Prostate gland (tissue), 2 donors: ENCODE data around the gene FHDC1. TPM values are rescaled to one million over a fixed set of nuclear protein-coding genes. Genes with fewer than 3 reads are reported as not detected.

Source experiments
- DNase-seq: peaks from one replicate; pipeline ENCODE4 v3.0.0-alpha.2; 2019; ENCODE audit warnings: low spot score
- H3K27ac ChIP-seq, 2 donors: fragments of 200-600 bp; sonication (generic); 2 replicates each; pipeline ENCODE4 v1.5.1; 2017 to 2019
- H3K27me3 ChIP-seq: fragments of 200-600 bp; sonication (generic); replicated peaks from 2 replicates; pipeline ENCODE4 v1.5.1; 2019; ENCODE audit not compliant: insufficient read depth
- H3K36me3 ChIP-seq, 2 donors: fragments of 200-600 bp; sonication (generic); 1 replicate in 1 of 2; 2 replicates in 1 of 2; pipeline versions ENCODE4 v1.5.1 to v1.8.1; 2017 to 2019
- H3K4me1 ChIP-seq: fragments of 200-600 bp; sonication (generic); replicated peaks from 2 replicates; pipeline ENCODE4 v1.5.1; 2019
- H3K4me3 ChIP-seq, 2 donors: fragments of 200-600 bp; sonication (generic); 2 replicates each; pipeline ENCODE4 v1.5.1; 2017 to 2019
- H3K9me3 ChIP-seq: fragments of 200-600 bp; sonication (generic); 2 replicates; pipeline ENCODE4 v1.5.1; 2017
- CTCF ChIP-seq, 4 experiments: fragments of 200-600 bp in 2 of 4; fragments of 450-650 bp in 2 of 4; sonication (generic) in 2 of 4; IDR thresholded peaks; 1 replicate in 3 of 4; 2 replicates in 1 of 4; pipeline ENCODE4 v1.5.1; 2016 to 2019; ENCODE audit warnings: antibody characterized with exemption in 4 of 4, mild to moderate bottlenecking in 2 of 4, moderate library complexity in 2 of 4
- POLR2A ChIP-seq: fragments of 450-650 bp; IDR thresholded peaks from one replicate; pipeline ENCODE4 v1.6.1; 2016; ENCODE audit warnings: antibody characterized with exemption, mild to moderate bottlenecking
- POLR2AphosphoS5 ChIP-seq: sonication (generic); formaldehyde crosslinking; IDR thresholded peaks from one replicate; pipeline ENCODE4 v1.6.1; 2017; ENCODE audit warnings: antibody characterized with exemption
- WGBS: methylation state at CpG from one replicate; pipeline ENCODE4 v1.1.5; 2018; 5-methylcytosine and 5-hydroxymethylcytosine counted together
- intact Hi-C: fragments of 100-400 bp; cut with DNase I; formaldehyde crosslinking; loops from one replicate; pipeline ENCODE4 v1.14.2; 2022
- total RNA-seq, 2 donors: library from RNA; depleted of rRNA; stranded (reverse); fragments of >200 nt; gene quantifications; one replicate each; pipeline ENCODE4 v1.1.0, GENCODE V29; 2016

Gene FHDC1
- total RNA-seq, 2 donors from 2014 or later = 11.0 to 15.3 TPM

DNA sequence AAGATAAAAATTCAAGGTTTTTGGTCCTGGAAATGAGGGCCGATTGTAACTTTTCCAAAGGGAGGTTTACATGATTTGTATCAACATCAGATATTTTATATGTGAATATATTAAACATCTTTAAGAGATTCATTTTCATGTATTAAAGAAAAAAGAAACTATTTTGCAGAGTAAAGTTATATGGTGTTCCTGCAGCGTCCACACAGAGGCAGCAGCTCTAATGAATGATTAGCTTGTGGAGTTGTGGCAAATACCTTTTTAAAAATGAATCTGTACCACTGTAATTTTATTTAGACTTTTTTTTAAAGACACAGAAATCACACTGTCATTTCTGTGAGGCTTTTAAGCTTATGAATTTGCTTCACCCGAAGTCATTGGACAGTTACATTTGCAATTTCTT, 25.6 kb upstream of the FHDC1 start:
- Histone ChIP-seq H3K36me3 (no peaks in the 10 kb centered on the region), H3K4me3 (no peak overlapping the region), H3K27ac (no peak overlapping the region), H3K4me1 (no peaks in the 10 kb centered on the region), H3K27me3 (no peaks in the 10 kb centered on the region), H3K9me3 (no peaks in the 10 kb centered on the region)
- intact Hi-C loops = no loop called here
- WGBS = 63% methylated on average over 3 of the region's 3 CpGs
- no peak for DNase-seq
- peak in 1 of 4 experiments; percentile 7 for TF ChIP-seq CTCF (IDR thresholded peaks at IDR 0.05)
- no peak for TF ChIP-seq POLR2AphosphoS5

DNA sequence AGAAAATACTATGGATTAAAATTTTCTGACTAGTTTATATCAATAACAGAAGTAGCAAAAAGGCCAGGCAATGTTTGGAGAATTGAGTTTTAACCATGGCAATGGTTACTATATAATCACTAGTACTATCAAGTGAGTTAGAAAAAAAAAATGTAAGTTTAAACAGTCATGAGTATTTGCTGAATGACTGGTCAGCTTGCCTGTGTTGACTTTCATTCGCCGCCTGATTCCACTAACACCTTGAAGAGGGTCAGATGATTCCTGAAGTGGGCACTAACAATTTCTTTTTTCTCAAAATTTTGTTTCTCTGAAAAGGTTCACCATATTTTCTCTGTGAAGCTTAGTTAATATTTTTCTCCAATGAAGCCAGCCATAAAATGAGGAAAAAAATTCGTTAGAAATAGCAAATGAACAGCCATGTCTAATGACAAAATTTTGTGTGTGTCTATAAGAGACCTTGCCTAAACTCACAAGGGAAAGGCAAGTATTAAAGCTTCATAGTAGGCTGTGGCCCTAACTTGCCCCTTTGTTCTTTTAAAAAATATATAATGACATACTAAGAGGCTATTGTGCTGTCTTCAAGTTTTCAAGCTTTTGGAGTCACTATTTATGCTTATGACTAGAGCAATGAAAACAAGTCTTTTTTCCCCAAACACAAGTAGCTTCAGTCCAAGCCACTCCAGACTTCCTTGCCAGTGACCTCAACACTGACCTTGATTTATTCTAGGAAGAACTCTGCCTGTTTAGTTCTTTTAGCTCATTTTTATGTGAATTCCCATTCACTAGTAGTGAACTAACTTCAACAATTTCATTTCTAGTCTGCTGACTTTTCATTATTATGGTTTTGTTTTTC, 18.4 kb upstream of the FHDC1 start:
- DNase-seq = no peak
- WGBS = 91% methylated on average over 3 of the region's 3 CpGs
- Histone ChIP-seq H3K9me3 (no peaks in the 10 kb centered on the region), H3K4me1 (no peaks in the 10 kb centered on the region), H3K36me3 (no peaks in the 10 kb centered on the region), H3K4me3 (no peak overlapping the region), H3K27ac (no peak overlapping the region), H3K27me3 (no peaks in the 10 kb centered on the region)
- TF ChIP-seq CTCF (IDR thresholded peaks at IDR 0.05) = no peak
- no peak for TF ChIP-seq POLR2A
- TF ChIP-seq POLR2AphosphoS5 = no peak
- intact Hi-C loops = no loop called here

GRCh38 chr4:152919826-152920225, 16.3 kb upstream of the FHDC1 start:
- Histone ChIP-seq H3K27me3 (no peaks in the 10 kb centered on the region), H3K9me3 (no peaks in the 10 kb centered on the region), H3K27ac (no peak overlapping the region), H3K4me3 (no peak overlapping the region), H3K36me3 (no peaks in the 10 kb centered on the region), H3K4me1 (no peaks in the 10 kb centered on the region)
- no peak for DNase-seq
- 98% methylated on average over 2 of the region's 2 CpGs for WGBS
- no peak for TF ChIP-seq POLR2AphosphoS5
- no peak for TF ChIP-seq CTCF (IDR thresholded peaks at IDR 0.05)
- no peak for TF ChIP-seq POLR2A
- intact Hi-C loops = no loop called here

GRCh38 chr4:152920768-152921167, 15.4 kb upstream of the FHDC1 start:
- Histone ChIP-seq H3K27me3 (no peaks in the 10 kb centered on the region), H3K27ac (no peak overlapping the region), H3K4me1 (no peaks in the 10 kb centered on the region), H3K36me3 (no peaks in the 10 kb centered on the region), H3K9me3 (no peaks in the 10 kb centered on the region), H3K4me3 (no peak overlapping the region)
- WGBS = 38% methylated on average over 1 of the region's 1 CpG
- no peak for DNase-seq
- intact Hi-C loops = no loop called here
- no peak for TF ChIP-seq POLR2AphosphoS5
- no peak for TF ChIP-seq CTCF (IDR thresholded peaks at IDR 0.05)
- TF ChIP-seq POLR2A = no peak

- no peaks in the 10 kb centered on the region for H3K9me3 ChIP-seq
- no peak overlapping the region for H3K27ac ChIP-seq
- H3K4me1 ChIP-seq = no peaks in the 10 kb centered on the region
- H3K27me3 ChIP-seq = no peaks in the 10 kb centered on the region
- no peaks in the 10 kb centered on the region for H3K36me3 ChIP-seq
- no peak for TF ChIP-seq POLR2A
- TF ChIP-seq CTCF (IDR thresholded peaks at IDR 0.05) = no peak
- no peak for TF ChIP-seq POLR2AphosphoS5
- intact Hi-C loops = no loop called here
- no peak for DNase-seq
- H3K4me3 ChIP-seq = no peak overlapping the region
Measured at GRCh38 chr4:152921284-152921683, 14.8 kb upstream of the FHDC1 start.
